NCI-H2107 (cell line): ENCODE results near the gene RPL27A.
A peak's percentile ranks its signal among the peaks of the same experiment; 100 is the strongest.

Experiments
- DNase-seq: peaks from one replicate; lab custom pipeline; 2025; lab: John Stamatoyannopoulos, UW

Gene RPL27A

DNA sequence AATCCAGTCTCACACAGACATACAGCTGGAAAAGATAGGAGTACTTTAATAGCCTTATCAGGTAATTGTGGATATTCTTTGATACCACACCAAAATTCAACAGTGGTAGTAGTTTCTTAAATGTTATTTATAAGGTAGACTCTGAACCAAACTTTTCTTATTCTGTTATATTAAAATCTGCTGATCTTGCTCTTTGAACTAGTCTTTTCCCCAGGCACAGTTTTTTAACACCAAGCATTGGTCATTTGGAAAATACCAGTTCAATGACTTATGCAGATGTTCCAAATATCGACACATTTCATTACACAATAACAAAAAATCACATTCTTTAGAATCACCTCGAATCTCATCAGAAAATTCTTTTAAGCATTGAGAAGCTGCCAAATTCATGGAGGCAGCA, 7.7 kb upstream of the RPL27A start:
- no peak for DNase-seq

DNA sequence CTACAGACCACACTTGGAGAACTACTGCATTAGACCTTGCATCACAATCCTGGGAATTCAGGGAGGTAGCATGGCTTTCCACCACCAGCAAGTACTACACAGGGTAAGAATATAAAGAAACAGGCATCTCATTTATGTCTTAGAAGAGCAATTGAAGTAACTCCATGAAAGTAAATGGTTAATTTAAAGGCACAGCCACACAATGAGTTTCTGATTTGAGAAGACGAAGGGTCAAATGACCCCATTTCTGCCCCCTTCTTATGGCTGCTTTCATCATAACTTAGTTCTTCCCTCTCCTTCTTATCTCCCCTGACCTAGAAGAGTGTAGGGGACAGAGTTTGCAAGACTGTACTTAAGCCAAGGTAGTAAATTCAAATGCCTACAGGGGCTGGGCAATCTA, 6.1 kb upstream of the RPL27A start:
- DNase-seq = no peak

DNA sequence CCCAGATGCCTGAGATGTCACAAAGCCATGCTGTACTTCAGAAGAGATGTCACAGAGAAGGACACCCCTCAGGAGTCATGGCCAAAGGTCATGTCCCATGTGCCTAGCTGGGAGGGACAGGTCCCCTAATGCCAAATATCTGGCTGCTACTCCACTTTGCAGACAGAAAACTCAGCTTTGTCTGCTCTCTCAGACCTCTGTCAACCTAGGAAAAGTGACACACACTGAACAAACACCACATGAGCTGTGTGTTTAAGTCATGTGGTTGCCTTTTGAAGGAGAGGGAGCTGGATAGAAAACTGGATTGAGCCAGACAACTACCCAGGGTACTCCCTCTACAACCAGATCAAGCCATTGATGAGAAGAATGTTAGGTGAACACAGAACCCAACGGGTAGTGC, 3.6 kb upstream of the RPL27A start:
- no peak for DNase-seq

DNA sequence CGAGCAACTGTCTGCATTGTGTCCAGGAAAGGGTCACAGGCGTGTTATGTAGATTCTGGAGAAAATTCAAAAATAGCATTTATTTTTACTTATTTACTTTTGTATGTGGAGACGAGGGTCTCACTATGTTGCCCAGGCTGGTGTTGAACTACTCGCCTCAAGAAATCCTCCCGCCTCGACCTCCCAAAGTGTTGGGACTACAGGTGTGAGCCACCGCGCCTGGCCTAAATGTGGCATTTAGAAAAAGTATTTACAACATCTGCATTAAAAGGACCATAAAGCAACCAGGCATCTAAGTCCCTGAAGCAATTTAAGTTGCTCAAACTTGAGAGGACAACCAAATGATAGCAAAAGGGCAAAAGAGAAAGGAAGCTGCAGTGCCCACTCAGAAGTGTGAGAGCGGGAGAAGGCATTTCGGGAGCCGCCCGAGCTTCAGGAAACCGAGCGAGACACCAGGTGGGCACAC, 722 bp upstream of the RPL27A start:
- DNase-seq = no peak

DNA sequence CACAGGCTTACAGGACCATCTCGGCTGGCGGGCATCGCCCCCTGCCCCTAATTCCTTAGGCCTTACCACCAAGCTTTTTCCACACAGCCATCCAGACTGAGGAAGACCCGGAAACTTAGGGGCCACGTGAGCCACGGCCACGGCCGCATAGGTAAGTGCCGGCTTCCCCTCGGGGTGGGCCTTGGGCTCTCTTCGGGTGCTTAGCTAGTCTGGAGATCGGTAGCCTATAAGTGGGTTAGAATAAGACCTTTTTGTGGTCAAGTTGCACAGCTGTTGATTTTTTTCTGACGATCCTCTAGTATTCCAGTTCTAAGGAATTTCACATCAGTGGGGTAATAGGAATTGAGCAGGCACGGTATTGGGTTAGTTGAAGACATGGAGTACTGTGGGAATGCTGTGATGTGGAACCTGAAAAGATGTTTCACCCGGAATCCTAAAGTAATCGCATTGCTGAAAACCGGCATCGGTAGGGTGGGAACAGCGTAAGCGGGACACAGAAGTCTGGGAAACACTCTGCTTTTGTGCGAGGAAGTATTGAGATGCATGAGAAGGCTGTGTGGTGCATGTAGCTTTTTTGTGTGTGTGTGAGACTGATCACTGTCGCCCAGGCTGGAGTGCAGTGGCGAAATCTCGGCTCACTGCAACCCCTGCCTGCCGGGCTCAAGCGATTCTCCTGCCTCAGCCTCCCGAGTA, 669 bp downstream of the RPL27A start:
- no peak for DNase-seq

DNA sequence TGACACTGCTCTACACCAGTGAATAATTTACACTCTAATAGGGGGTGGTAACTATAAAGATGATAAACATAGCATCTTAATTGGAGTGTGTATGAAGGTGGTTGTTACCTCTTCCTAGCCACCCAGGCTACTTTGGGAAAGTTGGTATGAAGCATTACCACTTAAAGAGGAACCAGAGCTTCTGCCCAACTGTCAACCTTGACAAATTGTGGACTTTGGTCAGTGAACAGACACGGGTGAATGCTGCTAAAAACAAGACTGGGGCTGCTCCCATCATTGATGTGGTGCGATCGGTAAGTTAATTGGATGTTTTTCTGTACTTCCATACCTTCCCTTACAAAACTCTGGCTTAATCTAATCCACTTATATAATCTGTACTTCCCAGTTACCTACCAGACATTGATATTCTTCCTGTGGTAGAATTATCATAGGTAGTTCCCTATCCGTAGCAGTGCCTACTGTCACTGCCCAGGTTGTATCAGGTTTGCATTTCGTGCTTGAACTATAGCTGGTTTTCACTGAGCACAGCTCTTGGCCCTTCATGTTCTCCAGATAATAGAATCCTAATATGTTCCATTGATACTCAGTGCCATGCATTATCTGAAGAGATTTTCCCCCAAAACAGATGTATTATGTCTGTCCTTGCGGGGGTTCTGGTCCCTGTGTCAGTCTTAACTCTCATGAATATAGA, 2.2 kb downstream of the RPL27A start:
- DNase-seq = no peak

DNA sequence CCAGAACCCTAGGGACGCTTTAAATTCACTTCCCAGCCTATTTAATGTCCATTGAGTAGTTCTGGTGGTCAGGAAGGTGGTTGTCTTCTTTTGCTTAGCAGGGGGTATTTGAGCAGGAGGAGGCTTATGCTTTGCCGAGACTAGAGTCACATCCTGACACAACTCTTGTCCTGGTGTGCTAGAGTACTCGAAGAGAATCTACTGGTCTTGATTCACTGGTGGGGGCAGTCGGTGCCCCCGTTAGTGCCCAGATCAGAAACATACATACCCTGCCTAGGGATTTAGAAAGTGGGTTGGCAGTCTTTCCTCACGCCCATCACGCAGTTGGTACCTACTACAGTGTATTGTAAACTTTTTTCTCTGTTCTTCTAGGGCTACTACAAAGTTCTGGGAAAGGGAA, 2.7 kb downstream of the RPL27A start:
- no peak for DNase-seq

DNA sequence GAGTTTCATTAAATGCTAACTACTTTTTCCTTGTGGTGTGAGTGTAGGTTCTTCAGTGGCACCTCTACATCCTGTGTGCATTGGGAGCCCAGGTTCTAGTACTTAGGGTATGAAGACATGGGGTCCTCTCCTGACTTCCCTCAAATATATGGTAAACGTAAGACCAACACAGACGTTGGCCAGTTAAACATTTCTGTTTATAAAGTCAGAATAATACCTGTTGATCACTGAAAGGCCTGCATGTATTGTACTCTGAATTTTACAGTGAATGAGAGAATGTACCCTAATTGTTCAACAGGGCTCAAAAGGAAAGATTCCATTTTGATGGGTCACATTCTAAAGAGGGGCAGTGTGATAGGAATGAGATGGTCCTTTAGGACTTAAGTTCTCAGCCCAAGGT, 3.2 kb downstream of the RPL27A start:
- no peak for DNase-seq

DNA sequence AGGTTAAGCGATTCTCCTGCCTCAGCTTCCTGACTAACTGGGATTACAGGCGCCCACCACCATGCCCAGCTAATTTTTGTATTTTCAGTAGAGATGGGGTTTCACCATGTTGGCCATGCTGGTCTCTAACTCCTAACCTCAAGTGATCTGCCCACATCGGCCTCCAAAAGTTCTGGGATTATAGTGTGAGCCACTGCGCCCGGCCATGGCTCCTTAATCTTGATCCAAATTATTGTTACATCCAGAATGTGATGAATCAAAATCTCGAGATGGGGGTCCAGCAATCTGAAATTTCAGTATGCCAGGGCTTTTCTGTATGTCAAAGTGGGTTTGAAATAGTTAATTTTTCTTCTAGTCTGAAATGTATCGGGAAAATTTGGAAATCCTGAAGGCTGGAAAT, 3.7 kb downstream of the RPL27A start:
- no peak for DNase-seq

DNA sequence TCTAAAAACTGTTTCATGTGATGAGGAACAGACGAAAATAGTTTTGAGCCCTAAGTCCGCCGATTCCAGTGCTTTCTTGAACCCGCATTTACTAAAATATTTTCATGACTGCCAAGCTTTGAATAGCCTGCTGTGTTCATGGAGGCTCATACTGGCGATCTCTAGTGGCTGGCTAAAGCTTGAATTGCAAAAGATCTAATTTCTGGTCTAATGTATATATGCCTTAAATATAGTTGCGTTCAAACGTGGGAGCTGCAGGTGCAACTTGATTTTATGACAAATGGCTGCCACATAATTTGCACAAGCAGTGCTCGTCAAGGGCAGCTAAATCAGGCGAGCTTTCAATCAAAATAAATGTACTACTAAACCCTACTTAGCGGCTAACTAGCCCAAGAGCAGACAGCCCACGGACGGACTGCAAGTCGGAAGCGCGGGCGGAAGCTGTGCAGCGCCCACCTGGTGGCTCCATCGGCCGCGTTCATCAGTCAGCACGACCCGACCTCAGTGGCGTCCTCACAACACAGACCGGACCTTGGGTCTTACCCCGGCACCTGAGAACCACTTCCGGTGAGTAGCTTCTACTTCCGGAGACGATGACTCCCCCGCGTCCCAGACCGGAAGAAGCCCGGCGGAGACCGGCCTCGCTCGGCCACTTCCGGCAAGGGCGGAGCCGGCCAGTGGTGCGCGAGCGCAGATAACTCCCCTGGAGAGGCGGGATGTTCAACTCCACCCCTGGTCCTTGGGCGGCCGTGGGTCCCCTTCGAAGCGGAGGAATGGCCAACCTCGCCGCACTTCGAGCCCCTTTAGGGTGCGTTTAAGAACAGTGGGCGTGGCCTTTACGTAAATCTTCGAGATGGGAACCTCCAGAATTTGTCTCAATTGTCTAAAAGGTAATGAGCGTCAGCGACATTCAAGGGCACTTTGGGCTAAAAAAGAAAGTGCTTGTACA, 6.1 kb downstream of the RPL27A start:
- DNase-seq = peak; percentile 92

DNA sequence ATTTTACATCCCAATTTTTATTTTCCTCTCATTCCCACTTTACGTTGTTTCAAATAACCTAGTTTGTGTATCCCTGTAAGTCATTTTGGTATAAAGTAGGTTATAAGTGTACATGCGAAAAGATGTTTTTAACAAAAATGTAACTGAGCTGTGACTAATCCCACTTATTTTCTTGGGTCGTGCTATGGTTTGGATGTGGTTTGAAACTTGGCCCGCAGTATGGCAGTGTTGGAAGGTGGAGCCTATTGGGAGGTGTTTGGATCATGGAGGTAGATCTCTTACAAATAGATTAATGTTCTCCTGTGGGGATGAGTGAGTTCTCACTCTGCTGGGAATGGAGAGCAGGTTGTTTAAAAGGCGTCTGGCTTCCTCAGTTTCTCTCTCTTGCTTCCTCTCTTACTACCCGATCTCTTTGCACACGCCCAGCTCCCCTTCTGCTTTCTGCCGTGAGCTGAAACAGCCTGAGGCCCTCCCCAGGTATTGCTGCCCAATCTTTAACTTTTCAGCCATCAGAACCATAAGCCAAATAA, 7.2 kb downstream of the RPL27A start:
- no peak for DNase-seq

DNA sequence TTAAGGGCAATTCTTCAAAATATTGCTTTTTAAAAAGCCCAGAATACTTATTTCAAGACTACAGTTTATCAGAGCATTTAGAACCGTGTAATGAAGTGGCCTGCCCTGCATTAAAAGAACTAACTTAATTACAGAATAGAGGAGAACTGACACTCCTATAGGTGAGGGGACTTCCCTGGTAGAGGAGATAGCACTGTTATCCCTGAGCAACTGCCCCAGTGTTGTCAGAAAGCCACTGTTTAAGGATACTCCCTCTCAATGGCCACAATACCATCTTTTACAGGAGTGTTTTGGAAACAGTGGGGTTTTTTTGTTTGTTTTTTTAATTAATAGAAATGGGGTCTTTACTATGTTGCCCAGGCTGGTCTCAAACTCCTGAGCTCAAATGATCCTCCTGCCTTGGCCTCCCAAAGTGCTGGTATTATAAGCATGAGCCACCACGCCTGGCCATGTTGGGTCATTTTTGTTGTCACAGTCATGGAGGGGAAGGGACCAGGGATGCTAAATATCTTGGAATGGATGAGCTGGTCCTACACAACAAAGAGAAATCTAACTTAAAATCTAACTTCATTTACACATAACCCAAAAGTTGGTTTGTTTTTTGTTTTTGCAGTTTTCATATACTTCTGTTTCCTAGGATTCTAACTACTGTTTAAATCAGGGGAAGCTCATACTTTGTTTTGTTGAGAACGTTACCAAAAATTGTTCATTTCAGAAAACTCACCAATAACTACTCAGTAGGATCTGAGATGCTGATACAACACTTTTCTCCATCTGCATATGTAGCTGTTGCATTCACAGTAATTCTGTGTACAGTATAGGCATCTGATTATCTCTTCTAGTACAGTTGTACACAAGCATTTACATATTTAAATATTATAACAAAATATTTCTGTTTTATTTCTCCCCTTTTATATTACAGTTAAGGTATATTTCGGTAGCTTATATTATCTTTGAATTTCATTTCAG, 8.1 kb downstream of the RPL27A start:
- DNase-seq = no peak

DNA sequence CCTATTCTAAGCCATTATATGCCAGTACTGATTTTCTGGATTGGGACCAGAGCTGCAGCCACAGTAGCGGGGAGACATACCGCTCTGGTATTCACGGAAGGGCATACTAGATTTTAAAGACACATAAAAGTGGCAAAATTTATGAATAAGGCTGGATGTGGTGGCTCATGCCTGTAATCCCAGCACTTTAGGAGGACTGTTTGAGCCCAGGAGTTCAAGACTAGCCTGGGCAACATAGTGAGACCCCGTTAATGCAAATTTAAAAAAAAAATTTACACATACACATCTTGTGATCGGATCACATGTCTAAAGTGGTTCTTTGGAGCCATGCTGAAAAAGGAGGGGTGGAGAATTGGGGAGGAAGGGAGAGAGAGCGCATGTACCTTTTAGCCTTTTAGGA, 9.0 kb downstream of the RPL27A start:
- no peak for DNase-seq

DNA sequence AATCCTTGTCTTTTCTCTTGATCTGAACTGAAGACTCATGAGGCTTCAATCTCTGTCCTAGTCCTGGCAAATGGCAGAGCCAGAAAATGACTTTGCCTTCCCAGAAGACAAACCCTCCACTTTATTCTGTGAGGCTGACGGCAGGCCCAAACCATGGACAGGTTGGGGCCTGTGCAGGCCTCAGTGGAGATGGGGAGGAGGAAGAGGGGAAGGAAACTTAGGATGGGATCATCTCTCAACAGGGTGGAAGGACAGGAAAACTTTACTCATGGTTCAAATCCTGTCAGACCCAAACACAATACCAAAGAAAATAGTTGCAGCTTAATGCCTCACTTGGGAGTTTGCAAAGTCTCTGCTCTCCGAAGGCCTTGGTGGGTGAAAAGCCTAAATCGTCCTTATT, 9.8 kb downstream of the RPL27A start:
- DNase-seq = no peak

DNA sequence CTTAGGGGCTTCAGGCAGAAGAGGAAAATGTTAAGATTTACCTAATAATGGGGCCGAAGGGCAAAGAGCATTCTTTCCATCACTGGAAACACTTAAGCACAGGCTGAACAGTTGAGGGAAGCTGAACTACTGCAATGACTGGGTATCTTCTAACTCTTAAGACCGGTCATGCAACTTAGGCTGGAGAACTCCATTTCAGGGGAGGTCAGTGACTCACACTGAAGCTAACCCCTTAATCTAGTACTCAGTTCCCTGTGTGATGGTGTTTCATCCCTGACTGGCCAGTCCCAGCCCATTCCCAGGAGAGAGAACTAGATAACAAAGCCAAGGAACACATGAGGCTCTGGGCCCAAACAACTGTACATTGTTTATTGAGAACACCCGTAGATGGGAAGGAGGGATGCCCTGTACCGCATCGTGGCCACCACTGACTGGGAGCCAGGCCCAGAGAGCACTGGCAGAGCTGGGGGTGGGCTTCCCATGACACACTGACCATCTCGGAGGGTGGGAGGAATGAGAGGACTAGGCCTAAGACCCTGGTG, 10.5 kb downstream of the RPL27A start:
- no peak for DNase-seq

DNA sequence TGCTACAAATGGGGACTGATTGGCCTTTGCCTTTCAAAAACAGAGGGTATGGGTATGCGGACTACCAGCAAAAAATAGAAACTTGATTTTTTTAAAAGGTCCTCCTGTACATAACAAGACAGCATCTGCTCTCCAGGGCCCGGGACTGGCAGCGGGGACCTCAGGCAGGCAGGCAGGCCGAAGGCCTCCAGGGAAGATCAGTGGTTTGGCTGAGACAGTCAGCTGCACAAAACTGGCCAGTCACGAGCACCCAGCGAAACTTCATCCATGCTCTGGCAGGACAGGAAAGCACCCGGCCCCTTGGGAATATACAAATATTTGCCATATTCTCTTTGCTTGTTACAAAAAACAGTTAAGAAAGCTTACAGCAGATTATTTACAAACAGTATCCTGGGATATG, 11.0 kb downstream of the RPL27A start:
- no peak for DNase-seq

DNA sequence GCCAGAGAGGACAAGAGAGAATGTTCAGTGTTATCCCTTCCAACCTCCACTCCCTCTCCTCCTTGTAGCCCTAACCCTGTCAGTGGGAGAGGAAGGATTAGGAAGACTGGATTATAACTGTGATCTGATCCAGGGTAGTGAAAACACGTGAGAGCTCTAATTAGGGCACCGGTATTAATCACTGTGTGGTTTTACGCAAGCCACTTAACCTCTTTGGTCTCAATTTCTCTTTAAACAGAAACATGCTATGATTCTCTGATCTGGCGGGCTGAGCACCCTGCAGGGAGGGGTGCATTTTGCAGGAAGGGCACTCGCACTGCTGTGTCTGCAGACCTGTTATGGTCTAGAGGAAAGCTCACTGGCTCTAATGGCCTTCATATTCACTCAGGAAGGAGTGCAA, 11.5 kb downstream of the RPL27A start:
- no peak for DNase-seq

DNA sequence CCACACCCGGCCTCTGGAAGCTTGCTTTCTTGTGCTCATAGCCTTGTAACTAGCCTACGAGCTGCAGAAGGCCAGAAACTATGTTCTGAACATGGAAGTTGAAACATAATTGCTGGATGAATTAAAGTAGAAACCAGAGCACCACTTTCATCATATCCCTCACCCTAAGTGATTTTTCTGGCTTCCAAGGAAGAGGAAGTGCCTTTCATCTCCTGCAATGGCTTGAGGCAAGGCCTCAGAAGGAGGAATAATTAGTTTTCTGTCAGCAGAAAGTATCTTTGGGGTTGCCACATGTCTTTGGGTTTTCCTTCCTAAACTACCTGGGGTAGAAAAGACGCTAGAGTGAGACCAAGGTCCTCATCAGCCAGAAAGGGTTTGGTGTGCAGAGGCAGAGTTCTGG, 14.5 kb downstream of the RPL27A start:
- DNase-seq = no peak

DNA sequence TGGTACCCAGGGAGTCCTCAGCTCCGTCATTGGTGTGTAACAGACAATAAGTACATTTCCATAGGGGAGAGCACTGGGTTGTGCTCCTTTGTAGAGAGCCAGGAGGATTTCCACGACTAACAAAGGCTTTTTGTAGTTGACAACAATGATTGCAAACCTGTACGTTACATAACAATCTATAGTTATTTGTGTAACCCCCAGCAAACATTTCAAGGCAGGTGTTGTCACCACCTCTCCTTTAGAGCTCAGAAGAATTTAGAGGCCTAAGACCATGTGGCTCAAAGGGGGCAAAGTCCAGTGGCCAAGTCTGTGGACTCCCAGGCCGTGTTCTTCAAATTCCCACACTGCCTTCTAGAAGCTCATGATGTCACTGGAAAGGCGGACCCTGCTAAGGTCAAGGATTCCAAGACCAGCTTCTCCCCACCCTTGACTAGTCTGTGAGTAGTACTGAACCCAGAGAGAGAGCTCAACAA, 15.8 kb downstream of the RPL27A start:
- no peak for DNase-seq

DNA sequence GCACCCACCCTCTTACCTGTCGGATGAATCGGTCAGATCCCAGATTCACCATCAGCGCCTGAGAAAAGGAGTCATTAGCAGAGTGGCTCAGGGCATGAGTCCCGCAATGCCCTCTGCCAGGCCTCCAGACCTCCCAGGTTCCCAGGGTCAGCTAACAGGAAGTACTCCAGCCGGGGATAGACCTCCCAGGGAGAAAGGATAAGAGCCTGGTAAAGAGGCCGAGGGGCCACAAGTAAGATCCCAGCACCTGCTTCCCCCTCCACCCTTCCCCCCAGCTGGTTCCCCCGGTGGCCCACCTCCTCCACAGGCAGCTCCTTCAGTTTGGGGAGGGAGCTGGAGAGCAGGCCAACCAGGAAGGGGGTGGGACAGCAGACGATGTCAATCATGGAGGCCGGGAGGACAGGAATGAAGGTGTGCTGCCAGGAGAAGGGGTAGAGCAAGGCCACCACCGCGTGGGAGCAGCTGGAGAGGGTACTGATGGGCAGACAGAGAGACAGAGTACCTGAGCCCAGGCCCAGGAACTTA, 16.4 kb downstream of the RPL27A start:
- DNase-seq = no peak

DNA sequence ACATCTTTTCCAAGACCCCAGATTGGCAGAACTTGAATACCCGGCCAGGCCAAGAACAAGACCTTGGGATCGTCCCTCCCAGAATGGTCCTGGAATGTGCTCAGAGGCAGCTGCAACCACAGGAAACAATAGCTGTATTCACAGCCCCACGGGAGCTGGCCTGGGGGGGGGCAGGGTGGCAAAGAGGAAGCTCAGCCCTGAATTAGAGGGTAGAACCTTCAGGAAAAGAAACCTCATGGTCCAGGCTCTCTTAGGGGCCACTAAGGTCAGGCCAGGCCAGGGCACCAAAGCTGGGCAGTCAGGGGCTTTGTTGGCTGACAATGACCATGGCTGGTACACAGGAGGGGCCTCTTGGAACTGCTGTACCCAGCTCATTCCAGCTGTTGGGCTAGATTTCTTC, 17.3 kb downstream of the RPL27A start:
- DNase-seq = no peak
